Measurements from ENCODE around the gene TMEM231. TPM values are rescaled to one million over a fixed set of nuclear protein-coding genes. Genes with fewer than 3 reads are reported as not detected.

TMEM231 gene, protein sequence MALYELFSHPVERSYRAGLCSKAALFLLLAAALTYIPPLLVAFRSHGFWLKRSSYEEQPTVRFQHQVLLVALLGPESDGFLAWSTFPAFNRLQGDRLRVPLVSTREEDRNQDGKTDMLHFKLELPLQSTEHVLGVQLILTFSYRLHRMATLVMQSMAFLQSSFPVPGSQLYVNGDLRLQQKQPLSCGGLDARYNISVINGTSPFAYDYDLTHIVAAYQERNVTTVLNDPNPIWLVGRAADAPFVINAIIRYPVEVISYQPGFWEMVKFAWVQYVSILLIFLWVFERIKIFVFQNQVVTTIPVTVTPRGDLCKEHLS
- total RNA-seq (ENCODE audit: unreplicated experiment) = 14.1 TPM
- long read RNA-seq, partial matches to known transcripts = 2 of 7 reads
- long read RNA-seq, other reads (novel, unspliced or antisense) = 2 of 7 reads

GRCh38 chr16:75555707-75556430 is at the start of gene TMEM231:
Gene TMEM231, minus strand, starts transcription at chr16:75556252. Its CDS starts 43 bp downstream, at chr16:75556209.
- DNase-seq = peak; percentile 99
- Mint-ChIP-seq H3K27me3 (ENCODE audit: unreplicated experiment) (no peaks in the 10 kb centered on the region), H3K4me1 (ENCODE audit: low read depth, unreplicated experiment) (peaks cover 16% of the 10 kb centered on the region), H3K27ac (ENCODE audit: unreplicated experiment) (peak within 1 kb of the TSS; percentile 95), H3K36me3 (ENCODE audit: unreplicated experiment) (no peaks in the 10 kb centered on the region), H3K4me3 (ENCODE audit: unreplicated experiment) (peak within 1 kb of the TSS; percentile 98), H3K9me3 (ENCODE audit: unreplicated experiment) (peaks cover 5% of the 10 kb centered on the region)
- no peak for TF ChIP-seq CTCF (IDR thresholded peaks at IDR 0.05; ENCODE audit: partially characterized antibody, unreplicated experiment)

- H3K27ac Mint-ChIP-seq (ENCODE audit: unreplicated experiment) = no peak overlapping the region
- H3K4me3 Mint-ChIP-seq (ENCODE audit: unreplicated experiment) = no peak overlapping the region
- peaks cover 12% of the 10 kb centered on the region for H3K36me3 Mint-ChIP-seq (ENCODE audit: unreplicated experiment)
Observed at GRCh38 chr16:75603241-75603640, 47.2 kb upstream of the TMEM231 start.

GRCh38 chr16:75599452-75600277 is 43.6 kb upstream of the TMEM231 start:
- Mint-ChIP-seq H3K27me3 (ENCODE audit: unreplicated experiment) (peaks cover 2% of the 10 kb centered on the region), H3K36me3 (ENCODE audit: unreplicated experiment) (peaks cover 19% of the 10 kb centered on the region), H3K4me3 (ENCODE audit: unreplicated experiment) (no peak overlapping the region), H3K9me3 (ENCODE audit: unreplicated experiment) (peaks cover 4% of the 10 kb centered on the region), H3K4me1 (ENCODE audit: low read depth, unreplicated experiment) (peaks cover 7% of the 10 kb centered on the region), H3K27ac (ENCODE audit: unreplicated experiment) (no peak overlapping the region)
- no peak for TF ChIP-seq CTCF (IDR thresholded peaks at IDR 0.05; ENCODE audit: partially characterized antibody, unreplicated experiment)
- no peak for DNase-seq

More at GRCh38 chr16:75603241-75603640, 47.2 kb upstream of the TMEM231 start:
- Mint-ChIP-seq H3K9me3 (ENCODE audit: unreplicated experiment) (no peaks in the 10 kb centered on the region), H3K4me1 (ENCODE audit: low read depth, unreplicated experiment) (no peaks in the 10 kb centered on the region), H3K27me3 (ENCODE audit: unreplicated experiment) (peaks cover 2% of the 10 kb centered on the region)
- TF ChIP-seq CTCF (IDR thresholded peaks at IDR 0.05; ENCODE audit: partially characterized antibody, unreplicated experiment) = no peak
- DNase-seq = no peak

DNA sequence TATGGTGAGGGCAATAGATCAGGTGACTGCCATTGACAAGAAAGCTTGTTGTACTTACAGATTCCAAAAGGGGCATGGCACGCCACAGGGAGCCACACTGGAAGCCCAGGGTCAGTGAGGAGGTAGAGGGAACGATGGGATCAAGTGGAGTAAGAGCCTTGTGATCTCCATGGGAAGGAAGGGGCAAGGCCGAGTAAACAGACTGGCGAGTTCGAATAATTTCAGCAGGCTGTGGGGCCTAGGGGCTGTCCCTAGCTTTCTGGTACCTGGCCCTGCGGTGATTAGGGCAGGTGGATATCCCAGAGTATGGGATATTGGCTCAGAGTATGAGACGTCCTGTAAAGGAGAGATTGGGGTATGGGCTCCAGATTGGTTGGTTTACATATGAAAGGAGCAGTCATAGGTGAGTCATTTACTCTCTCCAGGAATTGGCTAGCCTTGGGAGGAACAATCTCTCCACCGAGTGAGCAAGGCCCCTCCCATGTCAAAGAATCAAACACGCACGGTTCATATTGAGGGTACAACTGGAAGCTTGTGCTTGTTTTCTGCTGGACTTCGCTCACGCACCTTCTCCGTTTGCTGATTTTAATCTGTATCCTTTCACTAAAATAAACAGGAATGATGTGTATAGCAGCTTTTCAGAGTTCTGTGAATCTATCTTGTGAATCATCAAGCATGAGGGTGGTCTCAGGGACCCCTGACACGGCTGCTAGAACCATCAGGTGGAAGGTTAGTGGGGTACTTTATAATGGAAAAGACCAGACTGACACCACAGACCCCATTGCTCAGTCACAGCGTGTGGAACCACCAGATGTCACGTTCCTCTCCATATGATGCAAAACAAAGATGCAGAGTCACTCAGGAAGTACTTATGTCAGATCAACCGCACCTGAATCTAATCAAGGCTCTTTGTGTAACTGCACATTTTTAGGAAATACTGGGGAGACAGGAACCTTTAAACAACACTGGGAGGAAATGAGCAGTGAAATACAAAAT is 38.1 kb upstream of the TMEM231 start:
- peak overlapping the region; percentile 37 for H3K4me3 Mint-ChIP-seq (ENCODE audit: unreplicated experiment)
- TF ChIP-seq CTCF (IDR thresholded peaks at IDR 0.05; ENCODE audit: partially characterized antibody, unreplicated experiment) = no peak
- peak overlapping the region; percentile 94 for H3K27ac Mint-ChIP-seq (ENCODE audit: unreplicated experiment)
- peaks cover 32% of the 10 kb centered on the region for H3K4me1 Mint-ChIP-seq (ENCODE audit: low read depth, unreplicated experiment)
- H3K9me3 Mint-ChIP-seq (ENCODE audit: unreplicated experiment) = peaks cover 5% of the 10 kb centered on the region
- DNase-seq = no peak
- H3K36me3 Mint-ChIP-seq (ENCODE audit: unreplicated experiment) = peaks cover 7% of the 10 kb centered on the region
- H3K27me3 Mint-ChIP-seq (ENCODE audit: unreplicated experiment) = no peaks in the 10 kb centered on the region
